ENCODE measurements around the gene ZNF263.

Gene ZNF263

GRCh38 chr16:3328104-3328503 is 44.8 kb downstream of the ZNF263 start:
- TF ChIP-seq CTCF (IDR thresholded peaks at IDR 0.05; ENCODE audit: extremely low read depth, missing control alignments): no peak
- DNase-seq (ENCODE audit: low spot score): no peak

- DNase-seq (ENCODE audit: low spot score): no peak
- TF ChIP-seq CTCF (IDR thresholded peaks at IDR 0.05; ENCODE audit: extremely low read depth, missing control alignments): no peak
Measured at GRCh38 chr16:3328643-3329042, 45.4 kb downstream of the ZNF263 start.

Measured in GM20000 (cell line).